Measurements from ENCODE around the gene PPM1A.

The PPM1A gene

DNA sequence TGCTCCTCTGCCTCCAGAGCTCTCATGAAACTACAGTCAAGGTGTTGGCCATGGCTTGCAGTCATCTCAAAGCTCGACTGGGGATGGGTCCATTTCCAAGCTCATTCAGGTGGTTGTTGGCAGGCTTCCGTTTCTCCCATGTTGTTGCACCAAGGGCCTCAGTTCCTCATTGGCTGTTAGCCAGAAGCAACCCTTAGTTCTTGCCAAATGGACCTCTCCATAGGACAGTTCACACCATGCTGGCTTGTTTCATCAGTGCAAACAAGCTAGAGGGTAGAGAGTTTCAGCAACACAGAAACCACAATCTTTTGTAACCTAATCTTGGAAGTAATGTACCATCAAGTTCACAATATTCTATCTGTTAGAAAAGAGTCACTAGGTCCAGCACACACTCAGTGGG, 22.7 kb upstream of the PPM1A start:
- no peak for DNase-seq

DNA sequence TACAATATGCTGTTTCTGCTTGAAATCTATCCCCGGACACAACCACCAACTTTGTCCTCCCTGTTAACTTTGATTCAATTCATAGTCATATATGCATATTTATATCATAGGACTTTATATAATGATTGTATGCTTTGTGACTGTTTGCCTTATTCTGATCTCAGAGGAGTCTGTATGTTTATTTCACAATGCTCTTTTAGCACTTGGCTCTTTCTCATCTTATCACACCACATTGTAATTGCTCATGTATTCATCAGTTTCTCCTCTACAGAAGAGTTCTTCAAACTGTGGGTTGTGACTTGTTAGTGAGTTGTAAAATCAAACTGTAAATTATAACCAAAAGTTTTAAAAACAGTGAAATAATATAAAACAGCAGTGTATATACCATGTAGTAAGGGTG, 21.7 kb upstream of the PPM1A start:
- DNase-seq, result no peak

DNA sequence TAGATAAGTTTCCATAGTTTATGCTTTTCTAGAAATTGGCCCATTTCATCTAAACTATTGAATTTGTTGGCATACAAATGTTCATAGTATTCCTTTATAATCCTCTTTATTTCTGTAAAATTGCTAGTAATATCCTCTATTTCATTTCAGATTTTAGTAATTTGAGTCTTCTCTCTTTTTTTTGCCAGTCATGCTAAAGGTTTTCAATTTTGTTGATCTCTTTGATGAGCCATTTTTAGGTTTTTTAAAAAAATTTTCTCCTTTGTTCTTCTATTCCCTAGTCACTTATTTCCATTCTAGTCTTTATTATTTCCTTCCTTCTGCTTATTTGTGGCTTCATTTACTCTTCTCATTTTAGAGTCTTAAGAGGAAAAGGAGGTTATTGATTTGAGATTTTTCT, 19.4 kb upstream of the PPM1A start:
- DNase-seq, result no peak

DNA sequence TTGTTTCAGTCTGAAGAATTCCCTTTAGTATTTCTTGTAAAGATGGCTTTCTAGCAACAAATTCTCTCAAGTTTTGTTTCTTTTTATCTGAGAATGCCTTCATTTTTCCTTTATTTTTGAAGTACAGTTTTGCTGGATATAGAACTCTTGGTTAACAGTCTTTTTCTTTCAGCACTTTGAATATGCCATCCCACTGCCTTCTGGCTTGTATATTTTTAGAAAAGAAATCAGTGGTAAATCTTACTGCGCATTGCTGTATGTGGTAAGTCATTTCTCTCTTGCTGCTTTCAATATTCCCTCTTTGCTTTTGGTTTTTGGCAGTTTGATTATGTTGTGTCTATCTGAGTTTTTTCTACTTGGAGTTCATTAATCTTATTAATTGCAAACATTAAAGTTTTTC, 16.8 kb upstream of the PPM1A start:
- DNase-seq, result no peak

DNA sequence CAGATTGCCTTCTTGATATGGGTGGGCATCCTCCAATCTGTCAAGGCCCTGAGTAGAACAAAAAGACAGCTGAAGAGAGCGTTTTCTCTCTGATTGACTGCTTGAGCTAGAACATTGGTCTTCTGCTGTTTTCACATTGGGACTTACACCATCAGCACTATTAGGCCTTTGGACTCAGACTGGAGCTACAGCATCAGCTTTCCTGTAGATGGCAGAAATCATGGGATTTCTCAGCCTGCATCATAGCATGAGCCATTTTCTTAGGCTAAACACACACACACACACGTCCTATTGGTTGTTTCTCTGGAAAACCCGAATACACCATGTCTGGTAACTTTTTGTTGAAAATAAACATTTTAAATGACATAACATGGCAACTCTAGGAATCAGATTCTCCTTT, 15.8 kb upstream of the PPM1A start:
- no peak for DNase-seq

DNA sequence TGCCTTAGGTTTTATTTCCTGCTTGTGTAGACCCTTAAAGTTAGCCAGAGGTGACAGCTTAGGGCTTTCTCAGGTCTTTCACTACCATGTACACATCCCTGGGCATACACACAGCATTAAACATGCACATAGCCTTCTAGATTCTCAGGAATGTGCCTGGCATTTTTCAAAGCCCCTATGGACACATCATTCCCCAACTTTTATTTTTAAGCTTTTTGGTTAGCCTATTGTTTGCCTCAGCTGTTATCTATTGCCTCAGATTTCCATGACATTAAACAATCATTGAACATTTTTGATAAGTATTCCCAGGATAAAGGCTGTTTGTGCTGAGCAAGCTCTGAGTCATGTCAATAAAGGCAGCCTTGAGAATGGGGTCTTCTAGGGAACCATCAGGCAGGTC, 15.1 kb upstream of the PPM1A start:
- no peak for DNase-seq

DNA sequence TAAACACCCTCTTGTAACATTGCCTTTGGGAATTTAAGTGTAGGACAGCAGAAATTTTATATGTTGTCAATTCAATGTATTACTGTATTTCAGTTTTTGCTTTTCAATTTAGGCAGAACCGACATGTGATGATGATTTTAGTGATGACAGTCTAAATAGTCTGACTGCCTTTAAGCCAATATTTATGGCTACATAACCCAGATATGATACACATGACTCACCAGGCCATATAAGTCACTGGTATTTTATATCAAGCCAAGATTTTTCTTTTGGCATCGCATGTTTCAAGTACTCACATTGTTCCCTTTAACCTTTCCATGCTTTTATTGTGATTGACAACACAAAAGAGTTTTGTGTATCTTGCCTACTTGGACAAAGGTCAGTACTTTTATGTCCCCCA, 13.6 kb upstream of the PPM1A start:
- DNase-seq, result no peak

DNA sequence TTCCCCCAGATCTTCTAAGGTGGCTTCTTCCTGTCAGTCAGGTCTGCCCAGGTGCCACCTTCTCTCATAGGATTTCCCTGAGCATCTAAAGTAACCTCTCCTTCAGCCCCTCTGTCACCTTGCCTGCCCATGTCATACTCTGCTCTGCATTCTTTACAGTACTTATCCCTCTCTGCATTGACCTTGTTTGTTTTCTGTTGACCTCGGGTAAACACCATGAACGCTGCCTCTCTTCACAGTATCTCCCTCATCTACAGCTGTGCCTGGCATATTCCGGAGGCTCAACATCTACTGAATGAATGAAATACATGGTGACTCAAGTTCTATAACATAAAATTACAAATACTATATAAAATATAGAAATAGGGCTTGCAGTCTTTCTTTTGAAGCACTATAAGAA, 10.1 kb upstream of the PPM1A start:
- no peak for DNase-seq

DNA sequence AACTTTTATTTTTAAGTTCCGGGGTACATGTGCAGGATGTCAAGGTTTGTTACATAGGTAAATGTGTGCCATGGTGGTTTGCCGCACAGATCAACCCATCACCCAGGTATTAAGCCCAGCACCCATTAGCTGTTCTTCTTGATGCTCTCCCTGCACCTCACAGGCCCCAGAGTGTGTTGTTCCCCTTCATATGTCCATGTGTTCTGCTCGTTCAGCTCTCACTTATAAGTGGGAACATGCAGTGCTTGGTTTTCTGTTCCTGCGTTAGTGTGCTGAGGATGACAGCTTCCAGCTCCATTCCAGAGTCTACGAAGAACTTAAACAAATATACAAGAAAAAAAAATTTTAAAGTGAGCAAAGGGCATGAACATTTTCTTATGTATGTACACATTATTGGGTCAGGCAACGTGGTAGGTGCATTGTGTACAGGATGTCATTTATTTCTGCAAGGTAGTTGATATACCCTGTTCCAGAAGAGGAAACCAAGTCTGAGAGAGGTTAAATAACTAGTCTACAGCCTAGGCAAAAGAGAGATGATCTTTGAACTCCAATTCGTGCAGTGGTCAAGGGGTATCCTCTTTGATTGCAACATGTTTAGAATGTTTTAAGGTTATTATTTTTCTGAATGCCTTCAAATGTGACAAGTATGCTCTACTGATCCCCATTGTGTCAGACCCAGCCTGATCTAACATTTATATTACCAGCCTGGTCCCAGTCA, 8.7 kb upstream of the PPM1A start:
- no peak for DNase-seq

DNA sequence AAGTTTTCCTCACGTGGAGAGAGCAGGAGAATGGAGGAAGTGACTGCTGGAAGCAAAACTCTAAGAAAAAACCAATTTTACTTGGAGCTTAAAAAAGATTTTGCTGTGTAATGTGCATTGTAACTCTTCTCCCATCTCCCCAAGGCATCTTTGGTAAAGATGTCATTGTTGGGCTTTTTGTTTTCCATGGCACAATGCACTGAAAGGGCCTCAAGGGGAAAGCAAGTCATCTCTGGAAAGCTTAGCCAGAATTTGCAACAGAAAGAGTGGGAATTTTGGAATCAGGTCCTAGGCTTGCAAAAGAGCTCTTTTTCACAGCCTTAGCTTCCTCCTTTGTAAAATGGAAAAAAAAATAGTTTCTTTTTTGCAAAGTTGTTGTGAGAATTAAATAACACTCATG, 7.9 kb upstream of the PPM1A start:
- DNase-seq, result no peak

DNA sequence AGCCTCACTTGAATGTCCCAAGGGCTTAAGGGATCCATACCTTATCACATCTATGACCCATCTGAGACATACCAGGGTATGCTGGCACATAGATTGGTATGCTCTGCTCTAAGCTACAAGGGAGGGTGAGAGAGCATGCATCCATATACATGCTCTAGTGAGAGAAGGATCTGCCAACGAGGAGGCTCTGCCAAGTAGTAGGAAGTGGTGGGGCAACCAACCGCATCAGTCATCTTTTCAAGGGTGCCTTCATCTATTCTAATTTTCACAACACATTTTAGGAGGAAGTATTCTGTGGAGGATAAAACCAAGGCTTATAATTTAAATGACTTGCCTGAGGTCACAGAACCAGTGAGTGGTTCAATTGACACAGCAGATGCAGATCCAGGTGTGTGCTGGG, 6.6 kb upstream of the PPM1A start:
- DNase-seq, result no peak

DNA sequence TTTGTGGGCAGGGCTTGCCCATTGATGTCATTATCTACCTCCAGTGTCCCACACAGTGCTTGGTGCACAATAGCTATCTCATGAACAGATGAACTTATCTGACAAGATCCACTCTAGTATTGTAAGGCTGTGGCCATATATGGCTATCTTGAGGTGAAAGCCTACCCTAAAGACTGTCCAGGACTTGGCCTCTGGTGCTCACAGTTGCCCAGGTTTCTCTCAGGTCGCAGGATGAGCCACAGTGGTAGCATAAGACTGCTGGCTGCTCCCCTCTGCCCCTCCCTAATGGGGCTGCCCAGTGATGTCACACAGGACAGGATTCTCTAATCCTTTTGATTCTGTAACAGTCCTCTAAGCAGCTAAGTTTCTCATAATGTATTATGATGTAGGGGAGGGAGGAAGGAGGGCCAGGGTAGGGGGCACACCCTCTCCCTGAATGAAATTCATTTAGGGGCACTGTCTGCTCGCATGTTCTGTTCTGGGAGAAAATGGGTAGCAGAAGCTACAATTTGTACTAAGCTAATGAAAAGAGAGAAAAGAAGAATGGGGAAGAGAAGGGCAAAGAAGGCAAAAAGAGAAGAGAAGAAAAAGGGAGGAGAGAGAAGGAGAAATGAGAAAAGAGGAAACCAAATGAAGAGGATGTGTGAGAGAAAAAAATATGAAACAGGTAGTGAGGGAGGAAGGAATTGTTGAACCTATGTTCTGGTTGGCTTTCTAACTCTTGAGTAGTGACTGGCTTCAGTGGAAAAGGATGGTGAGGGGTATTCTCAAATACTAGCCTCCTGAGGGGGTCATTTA, 3.4 kb upstream of the PPM1A start:
- no peak for DNase-seq

DNA sequence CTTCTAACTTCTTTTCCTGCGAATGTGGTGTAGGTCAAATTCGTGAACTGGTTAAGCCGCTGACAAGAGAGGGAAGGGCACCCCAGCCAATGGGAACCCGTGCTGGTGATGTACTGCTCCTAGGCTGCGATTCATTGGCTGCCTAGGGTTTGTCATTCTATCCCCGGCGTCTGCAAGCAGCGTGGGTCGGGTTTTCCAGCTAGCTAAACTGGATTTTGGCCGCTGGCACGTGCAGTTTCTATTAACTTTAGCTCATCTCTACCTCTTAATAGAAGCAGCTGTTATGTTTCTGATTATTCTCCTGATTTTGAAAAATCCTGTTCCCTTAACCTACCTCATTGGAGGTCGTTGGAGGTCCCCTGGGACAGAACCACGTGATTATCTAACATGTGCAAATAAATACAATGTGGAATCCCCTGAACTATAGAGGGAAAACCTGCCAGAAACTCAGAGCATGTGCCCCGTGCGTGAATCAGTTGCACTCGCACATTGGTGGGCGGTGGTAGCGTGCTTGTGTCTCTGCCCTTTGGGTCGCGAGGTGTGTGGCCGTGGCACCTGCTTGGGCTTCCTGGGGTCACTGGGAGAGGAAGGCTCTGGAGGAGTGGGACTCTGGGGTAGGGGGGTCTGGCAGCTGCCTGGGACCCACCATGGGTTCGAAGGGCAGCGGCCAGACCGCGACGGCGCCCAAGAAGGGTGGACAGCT, 876 bp upstream of the PPM1A start:
- DNase-seq, result peak; percentile 50 to 96 (median 89)

DNA sequence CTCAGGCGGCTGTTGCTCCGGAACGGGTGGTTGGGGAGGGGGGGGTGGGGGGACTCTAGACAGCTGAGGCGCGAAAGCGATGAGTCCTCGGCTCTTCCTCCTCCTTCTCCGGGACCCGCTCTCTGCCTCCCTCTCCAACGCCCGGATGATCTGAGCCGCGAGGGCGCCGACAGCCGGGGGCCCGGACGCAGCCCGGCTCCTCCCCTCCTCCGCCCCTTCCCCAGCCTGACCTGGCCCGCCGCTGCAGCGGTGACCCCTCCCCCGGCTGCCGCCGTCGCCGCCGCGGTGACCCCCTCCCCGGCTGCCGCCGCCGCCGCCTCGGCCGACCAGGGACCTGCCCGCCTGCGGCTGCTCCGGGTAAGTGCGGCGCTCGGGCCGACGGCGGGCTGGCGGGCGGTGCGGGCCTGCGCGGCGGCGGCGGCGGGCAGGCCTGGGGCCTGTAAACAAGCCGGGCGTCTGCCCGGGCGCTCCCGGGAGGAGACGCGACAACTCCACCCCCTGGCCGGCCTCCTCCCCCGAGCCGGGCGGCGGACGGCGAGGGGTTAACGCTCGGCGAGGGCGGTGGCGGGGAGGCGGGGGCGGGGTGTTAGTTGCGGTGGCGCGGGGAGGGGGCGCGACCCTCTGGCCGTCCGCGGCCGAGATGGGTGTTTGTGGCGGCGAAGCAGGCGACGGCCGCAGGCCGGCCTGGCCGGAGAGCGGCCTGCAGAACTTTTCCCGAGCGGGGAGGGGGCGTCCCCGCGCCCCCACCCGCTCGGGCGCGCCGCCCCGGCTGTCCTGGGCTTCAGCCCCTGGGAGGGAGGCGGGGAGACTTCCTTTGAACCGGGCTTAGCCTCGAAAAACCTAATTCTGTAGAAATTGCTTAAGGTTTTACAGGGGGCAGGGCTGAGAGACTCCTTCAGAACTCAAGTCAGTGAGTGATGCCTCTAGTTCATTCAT, 568 bp downstream of the PPM1A start:
- peak in 53 of 58 donors; percentile 3 to 74 (median 55) for DNase-seq

DNA sequence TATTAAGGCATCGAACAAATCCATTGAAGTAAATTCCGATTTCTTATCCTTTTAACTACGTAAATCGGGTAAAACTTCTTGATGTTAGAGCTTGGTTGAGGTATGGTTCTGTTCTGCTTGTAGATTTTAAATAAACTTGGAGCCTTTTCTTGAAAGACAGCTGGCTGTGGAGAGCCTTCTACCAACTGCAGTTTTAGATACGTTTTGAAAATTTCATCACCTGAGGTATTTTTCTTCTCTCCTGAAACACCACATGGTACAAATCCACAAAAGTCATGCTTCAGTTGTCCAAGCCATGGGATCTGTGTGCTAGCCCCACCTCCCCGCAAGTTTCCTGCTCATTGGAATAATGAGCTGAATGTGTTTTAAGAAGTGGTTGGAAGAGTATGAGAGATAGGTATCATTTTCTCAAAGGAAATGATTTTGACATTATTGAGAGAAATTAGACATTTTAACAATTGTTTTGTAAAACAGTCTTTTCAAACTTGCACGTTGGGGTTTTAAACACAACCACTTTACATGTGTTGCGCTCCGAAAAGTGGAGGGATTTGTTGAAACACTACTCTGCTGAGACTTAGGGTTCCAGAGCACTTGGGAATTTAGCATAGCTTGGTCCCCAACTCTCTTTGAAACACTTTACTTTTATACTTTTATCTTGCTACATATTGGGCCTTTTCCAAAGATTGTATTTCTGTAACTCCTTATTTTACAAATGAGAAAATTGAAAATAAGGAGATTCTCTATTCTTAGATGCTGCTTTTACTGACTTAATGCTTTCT, 1.4 kb downstream of the PPM1A start:
- DNase-seq, result peak in 3 of 58 donors; percentile 0 to 24 (median 2)

DNA sequence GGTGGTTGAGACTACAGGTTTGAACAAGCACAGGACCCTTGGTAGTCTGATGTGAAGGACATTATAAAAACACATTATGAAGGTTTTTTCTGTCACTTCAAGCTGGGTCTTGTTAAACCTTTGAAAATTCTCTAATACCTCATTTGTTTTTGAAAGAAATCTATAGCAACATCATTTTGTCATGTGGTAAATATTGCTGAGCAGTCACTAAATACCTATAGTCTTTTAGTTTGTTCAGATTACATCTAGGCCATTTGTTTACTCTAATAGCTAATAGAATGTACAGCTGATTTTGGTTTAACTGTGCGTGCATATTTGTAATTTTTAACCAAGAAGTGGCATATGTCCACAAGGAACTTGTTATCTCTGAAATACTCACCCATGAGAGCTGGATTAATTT, 2.9 kb downstream of the PPM1A start:
- DNase-seq, result no peak

DNA sequence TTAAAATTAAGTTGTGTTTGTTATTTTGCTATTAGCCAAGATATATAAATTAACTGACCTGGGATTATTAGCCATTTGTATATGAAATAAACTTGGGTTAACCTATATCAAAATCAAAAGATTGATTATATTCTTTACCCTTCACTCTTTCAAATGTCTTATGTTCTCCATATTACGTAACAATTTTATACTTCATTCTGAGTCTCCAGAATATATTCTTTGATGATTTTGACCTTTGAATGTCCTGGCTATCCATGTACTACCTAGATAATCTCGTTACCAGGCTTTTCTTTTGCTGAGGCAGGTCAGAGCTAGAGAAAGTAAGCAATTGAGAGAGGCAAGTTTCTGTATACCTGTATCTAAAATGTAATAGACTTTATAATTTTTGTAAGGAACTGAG, 3.6 kb downstream of the PPM1A start:
- DNase-seq, result no peak

DNA sequence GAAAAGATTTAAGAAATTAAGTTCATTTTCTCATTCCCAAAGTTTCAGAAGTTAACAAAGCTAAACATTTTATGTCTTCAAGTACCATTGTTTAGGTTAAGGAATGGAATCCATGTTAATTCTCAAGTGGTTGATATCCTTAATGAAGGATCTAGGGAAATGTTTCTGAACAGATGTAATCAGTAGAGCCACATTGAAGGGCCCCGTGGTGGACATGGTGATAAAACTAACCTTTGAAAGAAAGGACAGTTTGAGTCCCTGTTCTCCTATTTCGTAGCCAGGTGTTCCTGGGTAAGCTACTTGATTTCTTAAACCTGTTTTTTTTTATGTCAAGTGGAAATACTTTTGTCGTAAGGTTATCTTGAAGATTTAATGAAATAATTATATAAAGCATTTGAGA, 4.6 kb downstream of the PPM1A start:
- no peak for DNase-seq

DNA sequence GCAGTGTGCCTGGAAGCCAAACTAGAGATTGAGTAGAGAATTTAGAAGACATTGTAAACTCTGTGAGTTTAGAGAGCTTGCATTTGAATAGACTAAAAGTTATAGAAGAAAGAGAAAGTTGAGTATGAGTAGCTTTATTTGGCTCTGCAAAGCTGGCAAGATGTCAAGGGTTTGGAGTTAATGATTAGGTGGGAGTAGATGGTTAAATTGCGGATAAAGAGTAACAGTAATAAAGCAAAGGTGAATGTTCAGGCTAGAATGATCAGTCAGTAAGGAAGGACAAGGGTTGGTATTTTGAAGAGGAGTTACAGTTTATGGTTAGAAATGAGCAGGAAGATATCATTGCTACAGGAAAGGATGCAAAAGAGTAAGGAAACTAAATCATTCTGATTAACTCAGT, 5.2 kb downstream of the PPM1A start:
- DNase-seq, result no peak

DNA sequence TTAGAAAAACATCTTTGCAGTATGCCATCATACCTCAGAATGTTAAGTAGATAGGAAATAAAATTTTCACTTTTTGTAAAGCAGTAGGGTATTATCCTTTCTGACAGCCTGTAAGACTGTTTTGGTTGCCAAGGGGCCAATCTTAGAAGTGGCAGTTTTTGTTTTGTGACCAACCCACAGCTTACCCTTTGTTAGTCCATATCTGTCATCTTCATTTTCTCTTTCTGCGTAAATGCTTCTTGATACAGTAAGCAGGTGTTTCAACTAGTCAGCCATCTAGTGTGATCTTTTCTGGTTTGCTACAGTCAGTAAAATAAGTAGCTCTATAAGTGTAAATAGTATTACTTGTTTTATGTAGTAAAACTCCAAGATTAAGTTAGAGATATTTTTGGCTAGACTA, 8.8 kb downstream of the PPM1A start:
- no peak for DNase-seq

DNA sequence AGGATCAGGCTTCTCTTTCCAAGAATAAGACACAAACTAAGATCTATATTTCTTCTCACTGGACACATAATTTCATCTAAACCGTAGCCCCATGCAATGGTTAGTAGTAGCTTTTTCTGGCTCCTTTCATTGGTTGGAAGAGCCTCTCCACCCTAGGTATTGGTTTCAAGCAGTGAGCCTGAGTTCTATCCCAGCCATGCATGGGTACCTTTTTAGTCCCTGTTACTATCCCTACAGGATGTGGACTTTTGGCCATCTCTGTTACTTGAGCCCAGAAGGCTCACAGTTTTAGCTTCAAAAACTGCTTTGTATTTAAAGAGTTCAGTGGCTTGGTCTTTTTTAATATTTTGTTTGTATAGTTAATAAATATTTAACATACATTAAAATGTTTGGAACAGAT, 16.1 kb downstream of the PPM1A start:
- no peak for DNase-seq

Measured in anterior cingulate cortex (tissue), 58 donors.